SW480 (cell line): ENCODE data around the gene POPDC2.

Experiments used
- DNase-seq: peaks from one replicate; pipeline ENCODE4 v3.0.0-alpha.2; 2016; ENCODE audit warnings: low spot score

The POPDC2 gene

GRCh38 chr3:119669906-119670570 lies 9.6 kb upstream of the POPDC2 start:
- no peak for DNase-seq

GRCh38 chr3:119665954-119666559 lies 5.7 kb upstream of the POPDC2 start:
- no peak for DNase-seq

DNA sequence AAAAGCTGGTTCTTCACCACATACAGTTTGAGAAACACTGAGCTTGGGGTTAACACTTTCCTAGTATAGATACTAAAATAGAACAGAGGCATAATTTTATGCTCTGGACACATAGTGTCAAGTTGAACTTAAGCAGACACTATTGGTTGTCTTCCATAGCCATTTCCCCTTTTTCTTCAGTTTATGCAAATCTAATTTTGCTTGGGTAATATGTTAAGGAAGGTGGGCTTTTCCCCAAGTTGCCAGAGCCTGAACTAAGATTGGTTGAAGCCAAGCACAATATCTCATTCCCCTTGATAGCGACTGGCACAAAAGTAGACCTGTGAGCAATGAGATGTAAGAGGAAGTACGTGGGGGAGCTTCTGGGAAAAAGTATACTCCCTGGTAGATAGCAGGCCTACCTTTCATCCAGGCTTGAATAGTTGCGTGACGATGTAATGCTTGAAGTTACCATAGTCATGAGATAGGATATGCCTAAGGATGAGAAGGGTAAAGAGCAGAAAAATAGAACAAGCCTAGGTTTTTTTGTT lies 4.5 kb upstream of the POPDC2 start:
- DNase-seq, result no peak

GRCh38 chr3:119664370-119664769 lies 4.0 kb upstream of the POPDC2 start:
- DNase-seq, result no peak

- no peak for DNase-seq
These were observed 3.5 kb upstream of the POPDC2 start for GRCh38 chr3:119663885-119664284.

DNA sequence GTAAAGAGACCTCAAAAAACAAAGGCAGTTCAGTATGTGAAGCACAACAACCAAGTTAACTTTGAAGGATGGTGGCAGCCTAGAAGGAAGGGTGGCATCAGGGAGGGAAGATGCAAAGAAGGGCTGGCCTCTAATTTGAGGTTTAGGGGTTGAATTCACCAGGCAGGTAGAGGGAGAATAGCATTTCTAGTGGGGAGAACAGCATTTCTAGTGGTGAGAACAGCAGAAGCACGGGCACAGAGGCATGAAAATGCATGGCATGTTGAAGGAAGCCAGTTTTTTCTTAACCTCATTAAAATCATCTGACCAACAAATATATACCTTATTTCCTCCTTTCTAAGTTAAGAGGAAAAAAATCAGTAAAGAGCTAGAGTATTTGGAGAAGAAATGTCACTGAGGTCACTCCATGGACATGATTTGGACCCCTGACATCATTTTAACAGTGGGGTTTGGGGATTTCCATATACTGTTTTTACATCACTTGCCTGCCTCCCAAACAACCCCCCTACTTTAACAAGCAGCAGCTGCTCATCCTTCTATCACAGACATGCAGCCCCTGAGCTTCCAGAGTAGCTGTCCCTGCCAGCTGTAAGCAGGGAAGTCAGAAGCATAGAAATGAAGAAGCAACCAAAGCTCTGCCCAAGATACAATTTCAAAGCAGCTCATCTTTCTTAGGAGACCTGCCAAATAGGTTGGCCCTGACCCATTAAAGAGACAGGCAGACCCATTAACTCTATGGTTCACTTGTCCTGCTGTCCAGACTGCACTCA lies 2.4 kb upstream of the POPDC2 start:
- no peak for DNase-seq

- no peak for DNase-seq
These were observed 640 bp downstream of the POPDC2 start for GRCh38 chr3:119659606-119660291.

DNA sequence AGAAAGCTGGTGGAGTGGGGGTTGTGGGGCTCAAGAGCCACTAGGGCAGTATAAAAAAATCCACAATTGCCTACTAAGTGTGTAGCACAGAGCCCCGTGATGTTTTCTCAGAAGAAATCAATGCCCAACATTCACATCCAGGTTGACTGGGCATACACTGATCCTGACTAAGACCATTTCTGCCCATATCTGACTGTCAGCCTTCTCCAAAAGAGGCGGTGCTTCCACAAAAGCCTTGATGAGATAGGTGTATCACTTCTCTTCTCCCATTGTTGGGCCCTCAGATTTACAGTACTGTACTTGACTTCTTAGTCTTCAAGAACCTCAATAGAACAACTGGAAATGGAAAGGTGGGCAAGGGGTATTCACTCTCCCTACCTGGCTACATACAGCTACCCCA lies 1.4 kb downstream of the POPDC2 start:
- no peak for DNase-seq

DNA sequence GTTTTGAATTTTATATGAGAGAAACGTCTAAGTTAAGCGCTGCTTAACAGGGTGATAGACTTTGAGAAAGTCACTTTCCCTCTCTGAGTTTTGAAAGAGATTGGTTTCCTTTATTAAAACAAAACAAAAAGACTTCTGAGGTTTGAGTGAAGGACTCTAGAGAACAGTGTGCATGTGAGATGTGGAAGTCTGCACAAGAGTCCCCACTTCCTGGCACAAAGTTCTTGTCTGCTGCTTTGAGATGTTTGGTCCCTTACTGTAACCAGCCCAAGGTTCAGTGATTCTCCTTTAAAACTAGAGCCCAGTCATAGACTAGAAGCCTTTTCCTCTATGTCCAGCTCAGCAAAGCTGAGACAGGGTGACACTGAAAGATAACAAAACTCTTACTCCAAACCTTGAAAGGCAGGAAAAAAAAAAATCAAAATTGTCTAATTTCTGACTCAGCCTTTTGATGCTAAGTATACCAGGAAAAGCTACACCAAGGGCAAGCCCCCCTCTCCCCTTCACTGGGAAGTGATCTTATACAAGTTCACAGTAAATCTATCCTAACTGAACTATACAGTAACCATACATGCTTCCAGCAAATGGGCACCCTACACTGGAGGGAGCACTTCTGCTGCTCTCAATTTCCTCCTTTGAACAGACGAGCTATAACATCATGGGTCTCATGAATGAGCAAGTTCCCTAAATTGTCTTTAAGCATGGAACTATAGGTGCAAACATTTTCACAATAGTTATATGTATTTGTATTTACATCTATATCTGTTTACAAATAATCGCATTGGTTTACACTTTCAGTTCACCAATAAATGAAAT lies 2.3 kb downstream of the POPDC2 start:
- no peak for DNase-seq

DNA sequence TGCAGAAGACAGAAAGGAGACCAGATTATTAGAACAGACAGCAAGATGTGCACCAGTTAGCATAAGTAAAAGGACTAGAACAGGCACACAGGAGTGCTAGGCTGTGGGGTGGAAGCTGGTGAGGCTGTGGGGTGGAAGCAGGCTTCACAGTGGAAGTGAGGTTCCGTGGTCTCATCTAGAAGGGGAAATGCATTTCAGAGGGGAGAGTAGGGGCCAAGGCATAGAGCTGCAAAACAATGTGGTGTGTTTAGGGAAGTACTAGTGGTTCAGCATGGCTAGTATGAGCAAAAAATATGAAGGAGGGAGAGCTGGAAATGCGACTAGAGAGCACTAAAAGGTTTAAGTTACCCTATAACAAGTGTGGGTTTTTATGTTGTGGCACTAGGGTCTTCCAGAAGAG lies 6.5 kb downstream of the POPDC2 start:
- DNase-seq, result no peak

DNA sequence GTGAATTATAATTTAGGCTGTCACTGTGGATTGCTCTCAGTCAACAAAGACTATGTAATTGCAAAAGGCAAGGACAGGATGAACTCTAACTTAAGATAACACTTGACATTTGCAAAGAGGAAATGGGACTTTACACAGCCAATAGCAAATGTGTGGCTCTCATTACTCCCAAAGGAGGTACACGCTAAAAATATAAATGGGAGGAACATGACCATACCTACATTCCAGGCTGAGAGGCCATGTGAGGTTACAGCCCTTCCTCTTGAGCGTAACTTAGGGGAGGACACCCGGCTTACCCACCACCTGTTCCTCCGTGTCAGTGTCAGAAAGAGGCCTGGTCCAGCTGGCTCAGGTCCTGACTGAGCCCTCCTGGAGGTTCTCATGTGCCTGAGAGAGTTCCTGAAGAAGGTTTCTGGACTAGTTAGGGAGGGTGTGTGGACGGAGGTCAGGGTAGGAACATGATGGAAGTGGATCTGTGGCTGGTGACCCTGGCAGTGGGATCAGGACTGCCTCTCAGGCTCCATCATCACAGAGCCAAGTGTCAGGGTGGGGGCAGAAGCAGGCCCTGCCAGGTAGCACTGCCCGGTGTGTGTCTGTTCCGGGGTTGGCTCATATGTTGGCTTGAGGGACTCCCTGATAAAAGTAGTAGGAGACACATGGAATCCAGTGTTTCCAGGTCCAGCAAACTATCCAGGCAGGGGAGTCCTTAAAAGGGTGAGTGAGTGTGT lies 7.9 kb downstream of the POPDC2 start:
- DNase-seq, result no peak

DNA sequence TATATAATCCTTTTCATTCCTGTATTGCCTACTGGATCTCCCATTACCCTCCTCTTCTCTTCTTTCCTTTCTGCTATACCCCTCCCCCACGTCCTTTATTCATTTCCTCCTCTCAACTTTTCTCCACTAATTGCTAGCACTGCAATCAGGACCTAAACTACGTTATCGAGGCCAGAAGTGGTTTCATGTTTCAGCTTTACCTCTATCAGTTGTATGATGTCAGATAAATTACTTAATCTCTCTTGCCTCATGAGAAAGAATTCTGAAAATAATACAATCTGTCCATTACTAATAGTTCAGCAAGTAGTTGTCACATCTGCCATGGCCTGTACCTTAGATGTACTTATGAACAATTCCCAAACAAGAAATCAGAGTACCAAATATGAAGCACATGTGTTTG lies 10.6 kb downstream of the POPDC2 start:
- DNase-seq, result no peak

DNA sequence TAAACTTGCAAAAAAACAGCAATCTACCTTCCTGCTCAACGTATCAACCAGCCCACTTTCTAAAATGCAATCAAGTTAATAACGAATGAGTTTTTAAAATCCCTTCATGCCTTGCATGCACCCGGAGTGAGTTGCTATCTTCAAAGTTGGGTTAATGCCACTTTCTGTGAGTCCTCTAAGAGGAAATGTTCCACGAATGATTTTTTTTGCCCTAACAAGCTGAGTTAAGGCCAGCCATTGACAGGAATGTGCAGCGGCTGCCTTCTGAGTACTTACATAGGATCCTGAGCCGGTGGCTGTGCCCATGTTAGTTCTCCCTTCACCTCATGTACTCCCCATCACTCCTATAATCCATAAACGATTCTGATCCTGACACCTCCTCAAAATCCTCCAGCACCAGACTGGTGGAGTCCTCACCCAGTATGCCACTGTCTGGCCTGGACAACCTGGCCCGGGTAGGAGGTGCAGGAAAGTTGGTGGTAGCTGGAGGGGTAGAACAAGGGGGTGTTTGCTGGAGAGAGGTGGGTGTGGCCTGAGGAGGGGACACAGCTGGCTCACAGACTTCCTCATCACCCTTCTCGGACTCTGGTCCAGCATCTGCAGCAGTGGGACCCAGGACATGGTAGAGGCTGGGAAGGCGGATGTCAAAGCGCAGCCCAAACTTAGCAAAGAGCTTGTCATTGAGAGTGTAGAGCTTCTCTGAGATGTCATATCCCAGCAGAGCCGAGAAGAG lies 12.4 kb downstream of the POPDC2 start:
- DNase-seq, result no peak

DNA sequence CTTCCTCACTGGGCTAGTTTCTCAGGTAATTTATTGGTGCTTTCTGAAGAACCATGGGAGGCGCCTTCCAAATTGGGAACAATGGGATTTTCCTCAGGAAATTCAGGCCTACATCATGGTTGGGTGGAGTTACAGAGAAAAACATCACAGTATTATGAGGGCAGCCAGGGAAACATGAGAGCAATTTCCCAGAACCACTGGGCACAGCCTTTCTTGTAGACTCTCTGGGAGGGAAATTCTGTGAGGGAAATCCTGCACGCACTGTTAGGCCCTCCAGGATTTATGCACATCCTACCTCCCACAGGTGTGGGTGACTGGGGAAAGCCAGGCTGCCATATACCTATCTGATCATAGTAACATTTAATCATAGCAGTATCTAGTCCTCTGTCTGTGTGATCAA lies 13.2 kb downstream of the POPDC2 start:
- DNase-seq, result no peak

DNA sequence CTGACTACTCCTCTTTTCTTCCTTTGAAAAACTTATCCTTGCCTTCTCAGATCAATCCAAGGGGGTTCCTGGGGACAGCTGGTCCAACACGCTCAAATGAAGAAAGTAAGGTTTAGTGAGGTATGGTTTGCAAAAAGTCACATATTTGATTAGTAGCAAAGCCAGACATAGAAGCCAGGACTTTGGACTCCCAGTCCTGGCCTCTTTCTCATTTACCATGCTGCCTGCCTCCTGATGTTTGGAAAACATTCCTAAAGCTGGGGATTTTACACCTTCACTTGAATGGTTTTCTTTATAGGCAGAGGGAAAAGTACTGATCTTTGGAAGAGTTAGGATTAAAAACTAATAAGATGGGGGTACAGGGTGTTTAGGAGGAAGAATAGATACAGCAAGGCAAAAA lies 14.6 kb downstream of the POPDC2 start:
- no peak for DNase-seq

- no peak for DNase-seq
These were observed 15.9 kb downstream of the POPDC2 start for GRCh38 chr3:119644481-119644880.

DNA sequence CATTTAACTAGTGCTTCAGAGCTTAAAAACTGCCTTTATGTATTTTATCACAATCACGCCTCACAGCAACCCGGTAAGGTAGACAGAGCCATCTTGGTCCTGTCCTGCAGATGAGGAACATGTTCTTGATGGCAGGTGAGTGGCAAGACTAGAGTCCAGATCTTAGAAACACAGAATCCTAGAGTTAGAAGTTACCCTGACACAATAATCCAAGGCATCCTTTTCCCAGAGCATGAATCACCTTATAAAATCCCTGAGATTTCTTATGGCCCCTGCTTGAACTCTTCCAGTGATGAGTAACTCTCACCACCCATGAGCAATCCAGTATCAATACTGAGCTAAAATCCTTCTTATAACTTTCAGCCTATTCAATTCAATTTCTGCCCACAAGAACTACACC lies 16.9 kb downstream of the POPDC2 start:
- no peak for DNase-seq

DNA sequence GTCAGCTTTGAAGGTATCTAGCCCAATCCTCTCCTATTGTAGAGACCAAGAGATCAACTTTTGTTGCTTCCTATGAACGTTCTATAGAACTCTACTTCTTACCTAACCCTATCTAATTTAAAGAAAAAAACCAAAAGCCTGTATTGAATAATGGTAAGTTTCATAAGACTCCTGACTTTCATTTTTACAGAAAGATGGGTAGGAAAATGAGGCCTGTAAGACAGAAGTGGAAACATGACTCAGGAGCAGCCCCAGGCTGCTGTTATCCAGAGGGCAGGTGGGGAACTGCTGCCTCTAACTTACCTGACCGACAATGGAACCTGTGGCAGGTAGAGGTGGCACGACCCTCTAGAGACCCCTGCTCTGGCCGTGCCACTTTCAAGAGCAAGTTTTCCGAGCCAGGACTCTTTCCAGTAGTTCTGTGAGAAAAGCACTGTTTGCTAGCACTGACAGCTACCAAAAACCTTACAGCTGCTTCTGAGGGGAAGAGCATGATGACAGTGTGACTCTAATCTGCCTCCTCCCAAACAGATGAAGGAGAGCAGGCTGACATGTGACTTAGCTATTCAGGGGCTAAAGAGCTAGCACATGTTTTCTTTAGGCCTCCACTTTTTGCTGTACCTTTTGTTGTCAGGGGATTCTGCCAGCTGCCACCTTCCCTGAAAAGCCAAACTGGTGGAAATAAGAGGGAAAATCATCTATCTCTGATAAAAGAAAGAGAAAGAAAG lies 17.5 kb downstream of the POPDC2 start:
- no peak for DNase-seq

DNA sequence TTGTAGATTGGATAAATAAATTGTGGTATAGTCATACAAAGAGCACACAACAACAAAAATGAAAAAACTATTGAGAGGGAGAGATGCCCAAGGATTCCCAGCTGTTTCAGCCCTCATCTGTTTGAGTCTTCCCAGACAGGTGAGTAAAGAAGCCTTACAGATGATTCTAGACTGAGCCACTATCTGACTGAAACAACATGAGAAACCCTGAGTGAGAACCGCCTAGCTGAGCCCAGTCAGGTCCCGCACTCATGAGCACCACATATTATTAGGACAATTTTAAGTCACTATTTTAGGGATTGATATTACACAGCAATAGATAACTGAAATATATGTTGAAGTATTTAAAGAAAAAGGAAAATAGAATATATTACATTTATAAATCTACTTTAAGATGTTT lies 19.0 kb downstream of the POPDC2 start:
- DNase-seq, result no peak
